ENCODE results near the gene PTPRN2. TPM values are rescaled to one million over a fixed set of nuclear protein-coding genes. Genes with fewer than 3 reads are reported as not detected.

Gene PTPRN2
- total RNA-seq, 1 experiment from 2014 or later: 0.11 TPM

- POLR2A ChIA-PET (ENCODE audit: low non-redundant PET): no interaction called here
- Histone ChIP-seq H3K36me3 (ENCODE audit: insufficient read depth, low read length, poor library complexity, severe bottlenecking) (no peaks in the 10 kb centered on the region), H3K4me1 (ENCODE audit: insufficient read depth, low read length, poor library complexity, severe bottlenecking) (no peaks in the 10 kb centered on the region), H3K27me3 (replicated peaks; ENCODE audit: insufficient read depth, low read depth, low read length, poor library complexity) (peaks cover 99% of the 10 kb centered on the region), H3K9me3 (ENCODE audit: low read depth, low read length, poor library complexity, severe bottlenecking) (no peaks in the 10 kb centered on the region), H3K4me3 (ENCODE audit: low read depth, low read length, poor library complexity, severe bottlenecking) (no peak overlapping the region), H3K27ac (ENCODE audit: low read depth, low read length, poor library complexity, severe bottlenecking) (no peak overlapping the region)
- CTCF ChIA-PET: no interaction called here
- BruUV-seq (replicated peaks): no TSS peak
- intact Hi-C loops (cut with micrococcal nuclease; ENCODE audit: unreplicated experiment): no loop called here
- no peak for TF ChIP-seq EZH2 (IDR thresholded peaks at IDR 0.05; ENCODE audit: borderline replicate concordance, low read depth, low read length, poor library complexity, severe bottlenecking)
- TF ChIP-seq, protein P1, sequence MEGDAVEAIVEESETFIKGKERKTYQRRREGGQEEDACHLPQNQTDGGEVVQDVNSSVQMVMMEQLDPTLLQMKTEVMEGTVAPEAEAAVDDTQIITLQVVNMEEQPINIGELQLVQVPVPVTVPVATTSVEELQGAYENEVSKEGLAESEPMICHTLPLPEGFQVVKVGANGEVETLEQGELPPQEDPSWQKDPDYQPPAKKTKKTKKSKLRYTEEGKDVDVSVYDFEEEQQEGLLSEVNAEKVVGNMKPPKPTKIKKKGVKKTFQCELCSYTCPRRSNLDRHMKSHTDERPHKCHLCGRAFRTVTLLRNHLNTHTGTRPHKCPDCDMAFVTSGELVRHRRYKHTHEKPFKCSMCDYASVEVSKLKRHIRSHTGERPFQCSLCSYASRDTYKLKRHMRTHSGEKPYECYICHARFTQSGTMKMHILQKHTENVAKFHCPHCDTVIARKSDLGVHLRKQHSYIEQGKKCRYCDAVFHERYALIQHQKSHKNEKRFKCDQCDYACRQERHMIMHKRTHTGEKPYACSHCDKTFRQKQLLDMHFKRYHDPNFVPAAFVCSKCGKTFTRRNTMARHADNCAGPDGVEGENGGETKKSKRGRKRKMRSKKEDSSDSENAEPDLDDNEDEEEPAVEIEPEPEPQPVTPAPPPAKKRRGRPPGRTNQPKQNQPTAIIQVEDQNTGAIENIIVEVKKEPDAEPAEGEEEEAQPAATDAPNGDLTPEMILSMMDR (conservative IDR thresholded peaks at IDR 0.05; ENCODE audit: low read depth, low read length): no peak
- DNase-seq (ENCODE audit: low spot score): no peak
Observed at GRCh38 chr7:157682946-157683746, 904.5 kb downstream of the PTPRN2 start.

DNA sequence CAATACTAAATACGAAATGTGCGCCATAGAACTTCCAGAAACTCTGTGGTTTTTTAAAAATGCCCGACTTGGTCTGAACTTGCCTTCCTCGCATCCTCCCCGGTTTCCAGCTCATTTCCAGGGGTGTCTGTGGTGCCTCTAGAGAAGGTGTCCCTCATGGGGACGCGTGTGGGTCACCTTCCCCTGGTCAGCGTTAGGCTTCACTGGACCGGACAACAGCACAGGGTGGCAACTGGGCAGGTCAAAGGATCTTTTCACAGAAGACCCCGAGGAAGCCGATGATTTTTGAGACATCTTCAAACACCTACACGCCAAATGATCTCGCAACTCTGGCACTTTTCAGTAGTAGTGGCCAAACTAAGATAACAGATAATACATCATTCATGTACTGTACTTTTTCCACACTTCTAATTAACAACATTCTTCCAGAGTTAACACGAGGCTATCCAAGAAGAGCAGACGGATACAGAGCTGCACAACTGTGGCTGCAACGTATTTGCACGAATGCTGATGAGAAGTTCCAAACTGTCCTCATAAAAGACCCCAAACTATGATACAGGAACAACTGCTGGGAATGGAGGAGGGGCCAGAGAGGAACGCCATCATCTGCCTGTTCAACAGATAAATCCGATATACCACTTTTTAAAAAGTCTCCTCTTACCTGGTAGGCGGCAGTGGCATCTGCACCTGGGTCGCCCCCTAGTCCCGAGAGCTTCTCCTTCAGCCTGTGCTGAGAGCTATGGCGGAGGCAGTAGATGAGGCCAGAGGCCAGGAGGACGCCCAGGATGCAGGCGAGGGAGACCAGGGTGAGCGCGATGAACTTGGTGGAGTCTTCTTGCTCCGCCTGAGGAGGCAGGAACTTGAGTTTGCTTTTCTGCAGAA, 905.3 kb downstream of the PTPRN2 start:
- no peaks in the 10 kb centered on the region for H3K36me3 ChIP-seq (ENCODE audit: insufficient read depth, low read length, poor library complexity, severe bottlenecking)
- no peaks in the 10 kb centered on the region for H3K9me3 ChIP-seq (ENCODE audit: low read depth, low read length, poor library complexity, severe bottlenecking)
- H3K27ac ChIP-seq (ENCODE audit: low read depth, low read length, poor library complexity, severe bottlenecking): no peak overlapping the region
- intact Hi-C loops (cut with micrococcal nuclease; ENCODE audit: unreplicated experiment): no loop called here
- TF ChIP-seq, protein P1 (conservative IDR thresholded peaks at IDR 0.05; ENCODE audit: low read depth, low read length): no peak
- TF ChIP-seq EZH2 (IDR thresholded peaks at IDR 0.05; ENCODE audit: borderline replicate concordance, low read depth, low read length, poor library complexity, severe bottlenecking): no peak
- peaks cover 99% of the 10 kb centered on the region for H3K27me3 ChIP-seq (replicated peaks; ENCODE audit: insufficient read depth, low read depth, low read length, poor library complexity)
- ChIA-PET POLR2A (ENCODE audit: low non-redundant PET) (no interaction called here), CTCF (no interaction called here)
- H3K4me1 ChIP-seq (ENCODE audit: insufficient read depth, low read length, poor library complexity, severe bottlenecking): no peaks in the 10 kb centered on the region
- no TSS peak for BruUV-seq (replicated peaks)
- no peak for DNase-seq (ENCODE audit: low spot score)
- no peak overlapping the region for H3K4me3 ChIP-seq (ENCODE audit: low read depth, low read length, poor library complexity, severe bottlenecking)

GRCh38 chr7:157679607-157680006, 908.0 kb downstream of the PTPRN2 start:
- no peaks in the 10 kb centered on the region for H3K9me3 ChIP-seq (ENCODE audit: low read depth, low read length, poor library complexity, severe bottlenecking)
- no peaks in the 10 kb centered on the region for H3K36me3 ChIP-seq (ENCODE audit: insufficient read depth, low read length, poor library complexity, severe bottlenecking)
- no peak for DNase-seq (ENCODE audit: low spot score)
- peaks cover 98% of the 10 kb centered on the region for H3K27me3 ChIP-seq (replicated peaks; ENCODE audit: insufficient read depth, low read depth, low read length, poor library complexity)
- no TSS peak for BruUV-seq (replicated peaks)
- H3K4me1 ChIP-seq (ENCODE audit: insufficient read depth, low read length, poor library complexity, severe bottlenecking): peaks cover 4% of the 10 kb centered on the region
- H3K4me3 ChIP-seq (ENCODE audit: low read depth, low read length, poor library complexity, severe bottlenecking): no peak overlapping the region
- intact Hi-C loops (cut with micrococcal nuclease; ENCODE audit: unreplicated experiment): no loop called here
- no peak overlapping the region for H3K27ac ChIP-seq (ENCODE audit: low read depth, low read length, poor library complexity, severe bottlenecking)
- TF ChIP-seq, protein P1 (conservative IDR thresholded peaks at IDR 0.05; ENCODE audit: low read depth, low read length): no peak
- no peak for TF ChIP-seq EZH2 (IDR thresholded peaks at IDR 0.05; ENCODE audit: borderline replicate concordance, low read depth, low read length, poor library complexity, severe bottlenecking)
- CTCF ChIA-PET: no interaction called here
- POLR2A ChIA-PET (ENCODE audit: low non-redundant PET): no interaction called here

All from A673 (cell line).